ENCODE measurements around the gene COX20.
"Not testable (repeated sequence)": the region's sequence is repeated elsewhere in the genome, so short reads cannot be mapped to it uniquely, and the experiment has no call there.

The COX20 gene

DNA sequence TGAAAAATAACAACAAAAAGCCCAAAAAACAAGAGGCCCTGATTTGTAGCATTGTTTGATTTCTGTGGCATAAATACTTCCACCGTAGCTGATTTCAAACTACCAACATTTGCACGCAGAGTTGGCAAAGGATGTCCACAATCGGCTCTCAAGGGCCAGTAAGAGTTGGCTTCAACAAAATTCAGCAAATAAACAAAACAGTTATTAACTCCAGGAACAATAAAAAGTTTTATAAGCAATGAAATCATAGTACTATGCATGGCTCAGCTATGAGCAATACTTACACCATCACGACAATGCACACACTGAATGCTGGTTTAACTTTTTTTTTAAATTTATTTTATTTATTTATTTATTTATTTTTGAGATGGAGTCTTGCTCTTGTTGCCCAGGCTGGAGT is 8.7 kb upstream of the COX20 start:
- no peak for DNase-seq

DNA sequence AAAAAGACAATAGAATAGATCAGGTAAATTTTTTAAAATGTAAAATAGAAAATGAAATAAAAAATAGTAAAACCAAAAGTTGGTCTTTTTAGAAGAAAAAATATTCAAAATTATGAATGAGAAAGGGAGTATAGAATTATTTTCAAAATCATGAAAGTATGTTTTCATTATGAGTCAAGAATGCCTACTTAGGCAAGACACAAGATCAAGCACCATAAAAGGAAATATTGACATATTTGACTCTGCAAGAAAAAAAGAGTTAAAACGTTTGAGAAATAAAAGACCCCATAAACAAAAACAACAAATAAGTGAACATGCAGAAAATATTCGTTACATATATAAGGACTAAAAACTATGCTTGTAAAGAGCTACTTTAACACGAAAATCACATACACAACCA is 4.8 kb upstream of the COX20 start:
- DNase-seq = no peak

DNA sequence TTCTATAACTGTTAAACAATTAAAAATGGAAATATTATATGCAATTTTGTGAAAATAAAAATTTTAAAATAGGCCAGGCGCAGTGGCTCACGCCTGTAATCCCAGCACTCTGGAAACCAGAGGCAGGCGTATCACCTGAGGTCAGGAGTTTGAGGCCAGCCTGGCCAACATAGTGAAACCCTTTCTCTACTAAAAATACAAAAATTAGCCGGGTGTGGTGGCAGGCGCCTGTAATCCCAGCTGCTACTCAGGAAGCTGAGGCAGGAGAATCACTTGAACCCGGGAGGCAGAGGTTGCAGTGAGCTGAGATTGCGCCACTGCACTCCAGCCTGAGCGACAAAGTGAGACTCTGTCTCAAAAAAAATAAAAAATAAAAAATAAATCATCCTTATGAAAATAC is 2.2 kb upstream of the COX20 start:
- DNase-seq = not testable (repeated sequence)

DNA sequence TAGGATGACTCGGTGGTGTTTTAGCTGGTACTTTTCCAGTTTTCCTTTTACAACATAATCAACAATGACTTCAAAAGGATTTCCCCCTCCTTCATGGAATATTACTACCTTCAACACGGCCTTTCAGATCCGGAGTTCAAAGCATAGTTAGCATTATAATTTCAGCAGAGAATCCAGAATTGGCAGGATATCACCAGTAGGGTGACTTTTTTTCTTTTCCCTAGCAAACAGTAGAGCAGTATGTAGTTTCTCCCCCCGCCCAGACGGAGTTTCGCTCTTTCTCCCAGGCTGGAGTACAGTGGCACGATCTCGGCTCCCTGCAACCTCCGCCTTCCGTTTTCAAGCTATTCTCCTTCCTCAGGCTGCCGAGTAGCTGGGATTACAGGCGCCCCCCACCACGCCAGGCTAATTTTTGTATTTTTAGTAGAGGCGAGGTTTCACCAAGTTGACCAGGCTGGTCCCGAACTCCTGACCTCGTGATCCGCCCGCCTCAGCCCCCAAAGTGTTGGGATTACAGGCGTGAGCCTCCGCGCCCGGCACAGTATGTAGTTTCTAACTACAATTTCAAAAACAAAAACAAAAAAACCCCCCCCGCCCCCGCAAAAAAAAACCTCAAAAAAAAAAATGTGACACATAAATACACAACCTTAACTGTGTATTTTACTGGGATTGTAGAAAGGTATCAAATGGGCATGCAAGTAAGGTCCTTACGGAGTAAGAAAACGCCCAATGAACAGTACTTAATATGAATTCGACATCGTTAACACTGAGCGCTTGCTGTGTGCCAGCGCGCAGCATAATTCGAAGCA is 1.5 kb upstream of the COX20 start:
- DNase-seq = peak; percentile 73 to 76

DNA sequence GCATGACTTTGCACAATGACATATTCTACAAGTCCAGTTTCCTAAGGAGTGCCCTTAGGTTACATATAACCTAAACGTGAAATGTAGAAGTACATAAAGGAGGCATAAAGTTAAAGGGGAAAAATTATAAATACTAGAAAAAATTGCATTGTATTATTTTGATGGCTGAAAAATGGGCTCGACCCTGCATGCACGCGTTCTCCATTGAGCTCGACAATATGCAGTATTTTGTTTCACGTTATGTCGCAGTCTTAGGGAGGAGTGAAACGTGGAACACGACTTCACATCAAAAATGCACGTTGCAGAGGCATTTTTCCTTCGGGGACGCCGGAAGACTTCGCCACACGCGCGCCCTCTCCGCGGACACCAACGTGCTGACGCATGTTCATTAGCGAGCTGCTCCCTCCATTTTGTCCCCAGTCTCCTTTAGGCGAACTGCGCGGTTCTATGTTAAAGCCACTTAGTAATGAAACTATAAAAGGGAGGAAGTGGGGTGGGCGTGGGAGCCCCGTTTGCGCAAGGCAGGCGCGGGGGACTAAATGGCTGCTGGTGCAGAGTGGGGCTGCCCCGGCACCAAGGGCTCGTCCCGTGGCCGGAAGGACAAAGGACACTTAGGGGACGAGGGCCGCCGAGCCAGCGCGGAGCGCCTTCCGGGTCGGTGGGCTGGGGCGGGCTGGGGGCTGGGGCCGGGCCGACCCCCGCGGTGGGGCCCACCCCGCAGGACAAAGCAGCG is 749 bp upstream of the COX20 start:
- peak; percentile 98 to 99 for DNase-seq

DNA sequence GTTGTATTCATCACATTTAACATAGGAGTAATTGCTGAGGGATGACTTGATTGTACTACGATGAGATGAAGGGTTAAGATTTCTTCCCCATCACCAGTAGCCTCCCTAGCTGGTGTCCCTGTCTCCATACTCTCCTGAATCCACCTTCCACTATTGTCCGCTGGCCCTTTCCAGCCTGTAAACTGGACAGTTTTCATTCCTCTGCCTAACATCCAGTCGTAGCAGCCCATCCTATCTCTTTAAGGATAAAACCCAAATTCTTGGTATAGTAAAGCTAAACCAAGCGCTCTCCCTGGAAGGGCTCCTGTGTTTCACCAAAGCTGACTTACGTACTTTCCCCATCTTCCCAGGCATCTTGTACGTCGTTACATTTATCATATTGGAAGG is 670 bp downstream of the COX20 start:
- peak in 1 of 2 donors; percentile 18 for DNase-seq

DNA sequence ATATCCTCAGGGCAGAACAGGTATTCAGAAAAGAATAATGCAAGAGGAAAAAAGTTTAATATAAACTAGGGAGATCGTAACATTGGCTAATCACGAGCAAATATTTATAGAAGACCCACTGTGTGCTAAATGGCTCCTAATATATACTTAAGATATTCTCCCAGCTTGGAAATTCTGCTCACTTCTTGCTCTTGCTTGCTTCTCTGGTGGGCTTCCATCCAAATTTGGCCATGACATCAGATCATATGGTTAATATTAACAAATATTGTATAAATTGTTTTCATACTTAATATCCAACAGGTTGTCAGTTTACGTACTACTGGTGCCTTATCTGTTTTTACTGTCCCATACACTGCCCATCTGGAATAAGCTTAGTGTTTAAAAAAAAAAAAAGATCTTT is 1.1 kb downstream of the COX20 start:
- DNase-seq = no peak

DNA sequence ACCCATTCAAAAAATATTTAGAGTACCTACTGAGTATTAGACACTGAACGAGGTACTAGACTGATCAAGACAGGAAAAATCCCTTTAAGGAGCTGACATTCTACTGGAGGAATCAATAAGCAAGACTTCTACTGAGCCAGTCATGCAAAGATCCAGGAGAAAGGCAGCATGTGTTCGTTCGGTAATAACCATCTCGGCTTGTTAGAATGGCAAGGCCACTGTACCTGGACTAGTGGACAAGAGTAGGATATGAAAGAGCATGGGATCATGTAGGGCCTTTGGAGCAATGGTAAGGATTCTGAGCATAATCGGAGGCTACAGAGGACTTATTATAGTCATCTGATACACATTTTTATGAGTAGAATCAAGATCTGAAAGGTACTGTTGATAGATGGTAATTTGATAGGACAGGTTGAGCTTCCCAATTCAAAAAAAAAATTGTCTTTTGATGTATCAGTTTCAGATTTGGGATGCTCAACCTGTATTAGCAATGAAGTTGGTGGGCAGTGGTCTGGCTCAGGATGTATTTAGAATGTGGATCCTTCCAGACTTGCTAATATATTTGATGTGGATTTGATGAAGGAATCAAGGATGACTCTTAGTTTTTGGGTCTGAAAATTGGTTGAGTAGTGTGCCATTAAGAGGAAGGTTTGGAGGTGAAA is 2.3 kb downstream of the COX20 start:
- no peak for DNase-seq

DNA sequence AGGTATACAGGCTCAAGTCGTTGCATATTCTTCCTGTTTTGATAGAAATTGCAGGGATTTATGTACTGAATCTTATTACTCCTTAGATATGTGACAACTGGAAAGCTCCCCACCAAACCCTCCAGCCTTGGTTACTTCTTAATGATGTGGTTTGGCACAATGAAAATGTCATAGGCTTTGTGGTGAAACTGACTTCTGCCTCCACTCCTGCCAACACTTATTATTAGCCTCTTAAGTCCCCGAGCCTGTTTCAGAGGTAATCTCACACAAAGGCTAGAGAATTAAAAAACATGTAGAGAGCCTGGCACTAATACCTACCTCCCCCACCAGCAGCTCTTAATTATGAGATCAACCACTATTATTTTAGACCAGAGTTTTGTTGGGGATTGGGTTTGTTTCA is 4.2 kb downstream of the COX20 start:
- DNase-seq = no peak

DNA sequence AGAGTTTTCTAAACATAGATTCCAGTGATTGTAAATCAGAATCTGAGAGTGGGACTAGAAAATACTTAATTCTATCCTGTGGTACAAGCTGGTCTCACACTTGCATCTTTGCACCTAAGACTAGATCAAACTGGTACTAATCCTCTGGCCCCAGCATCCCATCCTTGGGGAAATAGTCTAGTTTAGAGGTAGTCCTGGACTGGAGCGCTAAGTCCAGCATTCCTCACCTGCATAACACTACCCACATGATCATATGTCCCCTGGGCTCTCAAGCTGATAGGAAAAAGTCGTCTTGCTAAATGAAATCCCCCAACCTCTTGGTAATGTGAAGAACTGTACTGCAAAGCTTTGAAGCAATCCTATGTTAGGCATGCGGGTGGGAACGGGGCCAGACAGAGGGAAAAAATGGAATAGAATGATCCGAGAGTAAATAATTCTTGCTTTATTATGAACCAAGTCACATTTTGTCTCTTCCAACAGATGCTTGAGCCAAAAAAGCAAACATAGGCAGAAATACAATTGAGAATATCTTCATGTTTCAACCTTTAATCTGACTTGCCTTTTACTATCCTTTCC is 4.8 kb downstream of the COX20 start:
- no peak for DNase-seq

DNA sequence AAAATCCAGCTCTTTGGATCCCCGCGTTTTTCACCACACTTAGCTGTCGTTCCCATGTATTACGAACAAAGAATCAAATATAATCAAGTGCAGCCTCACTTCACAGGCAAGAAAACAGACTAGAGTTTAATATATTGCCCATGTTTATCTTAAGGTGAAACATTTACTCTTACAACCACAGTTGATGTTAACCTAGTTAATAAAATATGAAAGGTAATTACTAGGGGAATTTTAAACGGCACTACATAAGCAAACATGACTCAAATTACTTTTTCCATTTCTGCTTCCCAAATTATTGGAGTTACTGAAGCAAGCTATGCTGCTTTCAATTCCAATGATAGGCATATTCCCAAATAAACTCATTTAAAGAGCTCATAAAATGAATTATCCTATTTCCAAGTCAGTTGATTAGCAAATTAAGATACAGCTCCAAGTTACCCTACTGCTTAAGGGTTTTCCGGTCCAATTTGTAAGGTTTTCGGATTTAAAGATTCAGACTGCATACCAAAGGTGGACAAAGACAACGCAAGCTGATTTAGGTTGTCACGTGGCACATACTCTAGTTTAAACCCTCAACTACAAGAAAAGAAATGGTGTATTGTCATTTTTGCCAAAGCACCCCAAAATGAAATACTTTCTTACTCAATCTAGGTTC is 5.9 kb downstream of the COX20 start:
- no peak for DNase-seq

DNA sequence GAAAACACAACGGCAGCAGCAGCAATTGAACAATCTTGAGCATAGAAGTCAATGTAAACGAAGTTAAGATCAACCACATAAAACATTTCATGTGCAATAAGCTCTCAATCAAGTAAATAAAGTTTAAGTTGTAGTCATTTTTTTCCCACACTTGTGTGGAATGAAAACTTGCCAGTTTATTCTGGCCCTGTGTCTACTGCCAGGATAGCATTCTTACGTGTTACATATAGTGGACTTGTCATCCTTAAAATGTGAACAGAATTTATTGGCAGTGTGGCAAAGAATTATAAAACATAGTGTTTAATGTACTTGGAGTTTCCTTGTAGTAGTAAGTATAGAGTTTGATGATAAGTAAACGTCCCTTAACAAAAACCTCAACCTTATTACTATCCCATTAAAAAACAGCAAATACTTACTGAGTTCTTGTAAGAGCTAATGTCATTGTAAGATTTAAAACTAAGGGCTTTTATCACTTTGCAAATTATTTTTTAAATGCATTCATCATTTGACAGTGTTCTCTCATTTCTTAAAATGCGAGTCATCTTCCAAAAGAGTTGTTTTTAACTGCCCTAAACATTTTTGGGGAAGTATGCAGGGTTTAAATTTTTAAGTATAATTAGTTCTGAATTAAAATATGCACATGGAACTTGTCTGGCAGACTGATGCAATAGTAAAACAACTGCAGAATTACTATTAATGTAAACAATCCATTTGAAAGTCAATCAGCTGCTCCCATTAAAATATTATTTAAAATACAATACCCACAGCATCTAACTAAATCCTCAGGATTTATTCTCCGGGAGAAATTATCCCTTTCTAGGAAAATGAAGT is 7.9 kb downstream of the COX20 start:
- DNase-seq = no peak

DNA sequence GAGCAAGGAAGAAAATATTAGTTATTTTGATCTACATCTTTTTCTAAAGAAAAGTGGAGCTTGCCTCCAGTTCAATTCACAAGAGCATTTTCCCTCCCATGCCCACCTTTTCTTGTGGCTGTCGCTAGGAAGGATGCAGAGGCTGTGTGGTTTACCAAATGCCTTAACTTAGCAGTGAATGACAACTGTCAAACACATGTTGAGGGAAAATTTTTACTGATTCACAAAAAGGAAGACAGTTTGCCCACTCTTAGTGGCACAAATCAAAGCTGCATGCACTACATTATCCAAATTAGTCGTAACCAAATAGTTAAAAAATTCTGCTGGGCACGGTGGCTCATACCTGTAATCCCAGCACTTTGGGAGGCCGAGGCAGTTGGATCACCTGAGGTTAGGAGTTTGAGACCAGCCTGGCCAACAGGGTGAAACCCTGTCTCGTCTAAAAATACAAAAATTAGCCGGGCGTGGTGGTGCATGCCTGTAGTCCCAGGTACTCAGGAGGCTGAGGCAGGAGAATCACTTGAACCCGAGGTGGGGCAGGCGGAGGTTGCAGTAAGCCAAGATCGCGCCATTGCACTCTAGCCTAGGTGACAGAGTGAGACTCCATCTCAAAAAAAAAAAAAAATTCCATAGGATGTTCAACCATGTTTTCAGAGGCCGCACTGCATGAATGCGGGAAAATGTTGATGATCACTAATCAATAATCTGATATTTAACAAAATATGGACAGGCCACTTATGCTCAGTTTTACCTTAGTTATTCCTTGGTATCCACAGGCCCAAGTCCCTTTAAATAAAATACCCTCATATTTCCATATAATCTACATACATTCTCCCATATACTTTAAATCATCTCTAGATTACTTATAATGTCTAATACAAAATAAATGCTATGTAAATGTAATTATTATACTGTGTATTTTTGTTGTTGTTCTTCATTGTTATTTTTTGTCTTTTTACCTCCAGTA is 9.0 kb downstream of the COX20 start:
- no peak for DNase-seq

DNA sequence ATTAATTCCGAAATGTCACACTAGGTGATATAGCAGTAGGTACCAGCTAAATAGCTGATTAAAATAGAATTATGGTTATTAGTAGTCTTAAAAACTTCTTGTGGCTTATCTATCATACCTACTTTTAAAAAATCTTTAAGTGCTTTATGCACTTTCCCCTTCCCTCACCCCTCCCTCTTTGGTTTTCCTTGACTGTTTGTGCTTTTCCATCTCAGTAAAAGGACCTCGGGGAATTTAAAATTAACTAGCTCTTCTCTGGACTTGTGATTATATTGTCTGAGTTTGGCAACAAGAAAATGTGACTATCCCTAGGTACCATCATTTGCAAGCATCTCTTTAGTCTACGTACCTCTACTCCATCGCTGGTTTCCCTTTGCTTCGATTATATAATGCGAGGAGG is 11.2 kb downstream of the COX20 start:
- no peak for DNase-seq

DNA sequence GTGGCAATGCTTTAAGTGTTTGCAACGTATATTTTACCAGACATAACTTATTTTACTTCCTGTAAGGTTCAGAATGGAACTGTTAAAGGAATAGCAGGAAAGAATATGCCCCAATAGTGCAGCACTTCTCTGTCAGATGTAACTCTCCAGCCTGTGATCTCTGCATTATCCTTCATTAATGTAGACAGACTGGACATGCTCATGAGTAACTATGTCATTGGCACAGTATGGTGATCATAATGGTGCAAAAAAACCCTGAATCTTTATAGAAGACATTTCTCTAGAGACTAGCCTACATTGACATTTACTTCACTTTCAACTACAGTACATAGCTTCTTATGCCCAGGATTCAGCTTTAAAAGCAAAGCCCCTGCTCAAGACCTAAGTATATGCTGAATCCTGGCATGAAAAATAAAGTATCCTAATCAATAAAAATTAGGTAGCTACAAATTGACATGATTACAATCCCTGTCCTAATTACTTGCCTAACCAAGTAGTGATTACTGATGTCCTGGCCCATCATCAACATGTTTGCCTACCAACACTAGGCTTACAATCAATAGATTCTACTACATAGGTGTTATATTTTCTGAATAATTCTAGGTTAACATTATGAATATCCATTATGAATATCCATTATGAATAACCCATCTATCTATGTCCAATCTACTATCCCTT is 13.9 kb downstream of the COX20 start:
- DNase-seq = no peak

DNA sequence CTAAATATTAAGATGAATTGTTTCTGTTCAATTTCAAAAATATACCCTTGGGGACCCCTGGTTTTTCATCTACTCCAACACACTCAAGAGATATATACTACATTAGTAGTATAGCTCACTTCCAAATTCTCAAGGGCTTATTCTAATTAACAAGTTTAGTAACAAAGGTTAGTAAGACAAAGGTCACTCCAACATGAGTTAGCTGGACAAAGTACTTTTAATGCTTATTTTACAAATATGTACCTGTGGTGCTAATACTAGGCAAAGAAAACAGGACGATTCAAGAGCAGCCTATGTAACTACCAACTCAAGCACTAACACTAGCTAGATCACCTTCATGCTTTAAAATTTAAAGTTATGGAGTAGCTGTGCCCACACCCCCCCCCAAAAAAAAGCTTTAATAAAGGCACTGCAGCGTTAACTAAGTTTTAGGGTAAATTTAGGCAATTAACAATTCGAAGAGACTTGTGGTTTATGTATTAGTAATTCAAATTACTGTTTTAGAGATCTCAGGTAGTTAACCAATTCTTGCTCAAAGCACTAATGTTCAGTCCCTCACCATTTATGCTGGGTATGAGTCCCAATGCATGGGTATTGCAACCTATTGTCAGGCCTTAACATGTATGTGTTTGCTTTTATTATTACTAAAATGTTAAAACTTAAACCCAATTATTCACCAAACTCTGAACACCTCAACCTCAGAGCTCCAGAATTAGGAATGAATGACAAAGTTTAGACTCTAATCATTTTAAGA is 14.8 kb downstream of the COX20 start:
- no peak for DNase-seq

DNA sequence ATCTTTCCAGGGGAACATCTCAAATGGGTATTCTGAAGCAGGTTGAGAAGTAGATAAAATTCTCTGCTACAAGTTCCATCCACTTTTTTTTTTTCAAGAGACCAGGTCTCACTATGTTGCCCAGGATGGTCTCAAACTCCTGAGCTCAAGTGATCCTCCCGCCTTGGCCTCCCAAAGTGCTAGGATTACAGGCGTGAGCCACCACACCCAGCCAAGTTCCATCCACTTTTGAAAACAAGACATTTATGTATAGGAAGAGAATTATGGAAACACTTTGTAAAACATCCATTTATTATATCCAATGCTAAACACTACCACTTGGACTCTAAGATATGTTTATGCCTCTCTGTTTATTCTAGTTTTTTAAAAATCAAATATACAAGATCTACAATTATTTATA is 15.4 kb downstream of the COX20 start:
- DNase-seq = no peak

DNA sequence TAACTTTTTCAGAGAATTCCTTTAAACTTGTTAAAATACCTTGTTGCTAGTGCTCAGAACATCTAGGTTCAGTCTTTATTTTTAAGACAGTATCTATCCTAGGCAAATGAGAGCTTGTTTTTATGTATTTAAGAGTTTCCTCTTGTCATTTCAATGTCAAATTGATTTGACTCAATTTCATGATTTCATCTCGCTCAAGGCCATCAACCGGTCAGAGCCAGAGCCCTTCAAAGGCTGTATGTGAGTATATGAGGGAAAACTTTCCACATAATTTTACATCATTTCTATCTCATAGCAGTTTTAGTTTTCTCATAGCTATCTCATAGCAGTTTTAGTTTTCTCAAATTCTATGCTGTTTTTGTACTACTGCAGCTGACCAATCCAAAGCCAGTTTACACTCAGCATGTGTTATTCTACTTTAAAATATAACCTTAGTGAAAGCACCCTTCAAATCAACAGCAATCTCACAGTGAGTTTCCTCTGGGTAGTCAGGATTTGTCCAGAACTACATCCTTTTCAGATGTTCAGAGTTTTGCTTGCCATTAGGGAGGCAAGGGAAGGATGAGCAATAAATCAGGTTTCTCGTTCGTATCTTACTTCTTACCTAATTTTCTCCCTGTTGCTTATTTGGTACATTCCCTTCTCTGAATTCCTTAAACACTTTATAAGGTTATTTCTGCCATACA is 16.2 kb downstream of the COX20 start:
- DNase-seq = peak in 1 of 2 donors; percentile 2

DNA sequence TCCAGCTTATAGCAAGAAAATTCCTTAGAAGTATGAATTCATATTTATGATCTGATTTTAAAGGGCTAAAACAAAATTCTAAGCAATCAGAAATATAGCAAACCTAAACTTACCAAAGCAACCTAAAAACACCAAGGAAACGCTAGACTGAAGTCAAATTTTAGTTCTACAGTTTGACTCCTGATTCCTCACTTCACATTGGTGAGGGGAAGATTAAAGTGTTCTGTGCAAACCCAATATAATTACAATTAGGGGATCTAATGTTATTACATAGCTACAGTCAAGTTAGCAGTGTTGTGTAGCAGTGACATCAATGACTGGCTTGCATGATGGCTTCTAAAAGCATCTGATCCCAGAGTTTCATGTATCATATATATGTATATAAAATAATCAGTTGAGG is 17.2 kb downstream of the COX20 start:
- no peak for DNase-seq
